ENCODE results near the gene NRL.
A peak's percentile ranks its signal among the peaks of the same experiment; 100 is the strongest.

Gene NRL

GRCh38 chr14:24151404-24152080 is 36.8 kb upstream of the NRL start:
- FAIRE-seq (no peak), DNase-seq (ENCODE audit: insufficient read length, low spot score) (no peak)
- TF ChIP-seq POLR2AphosphoS5 (IDR thresholded peaks at IDR 0.05; ENCODE audit: low read depth, low read length) (no peak), POU2F2 (IDR thresholded peaks at IDR 0.05; ENCODE audit: low read depth, low read length) (no peak), TAF1 (IDR thresholded peaks at IDR 0.05; ENCODE audit: low read depth, low read length) (no peak), PAX5 (IDR thresholded peaks at IDR 0.05; ENCODE audit: insufficient read depth, low read length, severe bottlenecking) (no peak), POLR2A (IDR thresholded peaks at IDR 0.05; ENCODE audit: low read depth, low read length) (no peak), SPI1 (IDR thresholded peaks at IDR 0.05; ENCODE audit: low read depth, low read length) (no peak)

- no peak for DNase-seq (ENCODE audit: insufficient read length, low spot score)
Measured at GRCh38 chr14:24150993-24151392, 36.2 kb upstream of the NRL start.

GRCh38 chr14:24150567-24150966 is 35.8 kb upstream of the NRL start:
- DNase-seq (ENCODE audit: insufficient read length, low spot score) = no peak
- no peak for FAIRE-seq
- TF ChIP-seq PAX5 (IDR thresholded peaks at IDR 0.05; ENCODE audit: insufficient read depth, low read length, severe bottlenecking) (no peak), SPI1 (IDR thresholded peaks at IDR 0.05; ENCODE audit: low read depth, low read length) (no peak), POLR2AphosphoS5 (IDR thresholded peaks at IDR 0.05; ENCODE audit: low read depth, low read length) (no peak), POU2F2 (IDR thresholded peaks at IDR 0.05; ENCODE audit: low read depth, low read length) (no peak), POLR2A (IDR thresholded peaks at IDR 0.05; ENCODE audit: low read depth, low read length) (no peak), TAF1 (IDR thresholded peaks at IDR 0.05; ENCODE audit: low read depth, low read length) (no peak)

More at GRCh38 chr14:24150993-24151392, 36.2 kb upstream of the NRL start:
- no peak for FAIRE-seq
- TF ChIP-seq POU2F2 (IDR thresholded peaks at IDR 0.05; ENCODE audit: low read depth, low read length) (no peak), SPI1 (IDR thresholded peaks at IDR 0.05; ENCODE audit: low read depth, low read length) (no peak), POLR2AphosphoS5 (IDR thresholded peaks at IDR 0.05; ENCODE audit: low read depth, low read length) (no peak), PAX5 (IDR thresholded peaks at IDR 0.05; ENCODE audit: insufficient read depth, low read length, severe bottlenecking) (no peak), POLR2A (IDR thresholded peaks at IDR 0.05; ENCODE audit: low read depth, low read length) (no peak), TAF1 (IDR thresholded peaks at IDR 0.05; ENCODE audit: low read depth, low read length) (no peak)

GRCh38 chr14:24150061-24150460 is 35.3 kb upstream of the NRL start:
- DNase-seq (ENCODE audit: insufficient read length, low spot score) (no peak), FAIRE-seq (no peak)
- no peak for TF ChIP-seq PAX5 (IDR thresholded peaks at IDR 0.05; ENCODE audit: insufficient read depth, low read length, severe bottlenecking)
- no peak for TF ChIP-seq SPI1 (IDR thresholded peaks at IDR 0.05; ENCODE audit: low read depth, low read length)
- TF ChIP-seq POLR2A (IDR thresholded peaks at IDR 0.05; ENCODE audit: low read depth, low read length) = no peak
- no peak for TF ChIP-seq POU2F2 (IDR thresholded peaks at IDR 0.05; ENCODE audit: low read depth, low read length)
- no peak for TF ChIP-seq POLR2AphosphoS5 (IDR thresholded peaks at IDR 0.05; ENCODE audit: low read depth, low read length)
- no peak for TF ChIP-seq TAF1 (IDR thresholded peaks at IDR 0.05; ENCODE audit: low read depth, low read length)

GRCh38 chr14:24149302-24149969 is 34.7 kb upstream of the NRL start:
- FAIRE-seq (no peak), DNase-seq (ENCODE audit: insufficient read length, low spot score) (no peak)
- TF ChIP-seq SPI1 (IDR thresholded peaks at IDR 0.05; ENCODE audit: low read depth, low read length) = no peak
- no peak for TF ChIP-seq POU2F2 (IDR thresholded peaks at IDR 0.05; ENCODE audit: low read depth, low read length)
- no peak for TF ChIP-seq POLR2A (IDR thresholded peaks at IDR 0.05; ENCODE audit: low read depth, low read length)
- TF ChIP-seq TAF1 (IDR thresholded peaks at IDR 0.05; ENCODE audit: low read depth, low read length) = no peak
- no peak for TF ChIP-seq POLR2AphosphoS5 (IDR thresholded peaks at IDR 0.05; ENCODE audit: low read depth, low read length)
- TF ChIP-seq PAX5 (IDR thresholded peaks at IDR 0.05; ENCODE audit: insufficient read depth, low read length, severe bottlenecking) = no peak

GRCh38 chr14:24147761-24148428 is 33.1 kb upstream of the NRL start:
- no peak for TF ChIP-seq POU2F2 (IDR thresholded peaks at IDR 0.05; ENCODE audit: low read depth, low read length)
- DNase-seq (ENCODE audit: insufficient read length, low spot score) = no peak
- no peak for FAIRE-seq

- DNase-seq (ENCODE audit: insufficient read length, low spot score) (peak; percentile 95), FAIRE-seq (peak; percentile 98)
- no peak for TF ChIP-seq PAX5 (IDR thresholded peaks at IDR 0.05; ENCODE audit: insufficient read depth, low read length, severe bottlenecking)
- TF ChIP-seq POLR2AphosphoS5 (IDR thresholded peaks at IDR 0.05; ENCODE audit: low read depth, low read length) = peak; percentile 30; the same call in 1 of the 2 replicates
- TF ChIP-seq SPI1 (IDR thresholded peaks at IDR 0.05; ENCODE audit: low read depth, low read length) = no peak
Measured at GRCh38 chr14:24146978-24147760, 32.4 kb upstream of the NRL start, which contains the start of gene RNF31. Gene RNF31 (plus strand): TSS chr14:24147498. CDS start chr14:24147699, 201 bp downstream.

GRCh38 chr14:24146453-24146977 is 31.8 kb upstream of the NRL start, which contains the start of gene PSME2:
Gene PSME2 (minus strand): TSS chr14:24146610. CDS start chr14:24146581, 29 bp downstream.
- peak; percentile 78 for TF ChIP-seq POLR2A (IDR thresholded peaks at IDR 0.05; ENCODE audit: low read depth, low read length)
- TF ChIP-seq POU2F2 (IDR thresholded peaks at IDR 0.05; ENCODE audit: low read depth, low read length) = 0 out of 2 replicates have a peak, but pooled peaks have one; percentile 12
- TF ChIP-seq SPI1 (IDR thresholded peaks at IDR 0.05; ENCODE audit: low read depth, low read length) = no peak
- no peak for TF ChIP-seq TAF1 (IDR thresholded peaks at IDR 0.05; ENCODE audit: low read depth, low read length)
- peak; percentile 68 for TF ChIP-seq PAX5 (IDR thresholded peaks at IDR 0.05; ENCODE audit: insufficient read depth, low read length, severe bottlenecking)
- peak; percentile 83 for TF ChIP-seq POLR2AphosphoS5 (IDR thresholded peaks at IDR 0.05; ENCODE audit: low read depth, low read length)
- peak; percentile 93 for FAIRE-seq
- peak; percentile 92 for DNase-seq (ENCODE audit: insufficient read length, low spot score)
